K562 (cell line): ENCODE measurements around the gene ITPR3. TPM values are rescaled to one million over a fixed set of nuclear protein-coding genes. Genes with fewer than 3 reads are reported as not detected.

Source experiments
- ATAC-seq: fragments of 200-7000 bp; cut with Tn5 transposase; 3 replicates; pipeline ENCODE4 v1.9.1; 2020; ENCODE audit warnings: moderate library complexity
- BruUV-seq: library from RNA; stranded (reverse); fragments of 400-500 nt; replicated peaks from 2 replicates; lab custom pipeline; 2021; lab: Mats Ljungman, UMichigan
- CTCF ChIA-PET: fragments of 300-600 bp; formaldehyde crosslinking; extraction: SDS; loops from one replicate; lab custom pipeline; 2021; ENCODE audit warnings: low intra/inter-chr PET ratio; lab: Yijun Ruan, JAX
- POLR2A ChIA-PET: fragments of 300-600, 350-650 bp; sonication (Branson Sonifier 250); formaldehyde crosslinking; extraction: SDS; loops from one replicate; lab custom pipeline; 2021; ENCODE audit warnings: antibody characterized with exemption, inconsistent platforms; lab: Yijun Ruan, JAX
- DNase-seq, 4 experiments: peaks; one replicate each; pipeline versions ENCODE4 v3.0.0 to v3.0.0-alpha.2; 2011 to 2018; ENCODE audit warnings: low spot score in 3 of 4, mixed read lengths in 3 of 4; ENCODE audit errors: extremely low read depth in 1 of 4
- FAIRE-seq: peaks from 2 replicates; lab custom pipeline; 2011; peaks lifted over from hg19 to GRCh38; lab: Jason Lieb, UNC
- H2AFZ ChIP-seq: 2 replicates; pipeline ENCODE4 v1.6.0; 2011; ENCODE audit warnings: low read depth, low read length, control low read depth, inconsistent platforms
- H3K27ac ChIP-seq: fragments of 200-600 bp; 3 replicates; pipeline ENCODE4 v1.8.0; 2011; ENCODE audit warnings: low read depth, mild to moderate bottlenecking, control low read depth, inconsistent platforms, low read length, moderate library complexity, mixed read lengths; ENCODE audit errors: extremely low read depth
- H3K27me3 ChIP-seq, 2 experiments: fragments of 300-600 bp in 1 of 2; 2 replicates in 1 of 2; 3 replicates in 1 of 2; pipeline versions ENCODE4 v1.6.0 to v1.8.0; 2011; ENCODE audit warnings: inconsistent platforms in 2 of 2, low read length in 2 of 2, mild to moderate bottlenecking in 1 of 2, mixed read lengths in 1 of 2, moderate library complexity in 1 of 2; ENCODE audit not compliant: control insufficient read depth in 2 of 2, insufficient read depth in 2 of 2
- H3K36me3 ChIP-seq: fragments of 300-600 bp; 3 replicates; pipeline ENCODE4 v1.8.0; 2011; ENCODE audit warnings: mild to moderate bottlenecking, low read length, inconsistent platforms; ENCODE audit not compliant: control insufficient read depth, insufficient read depth
- H3K4me1 ChIP-seq, 2 experiments: fragments of 200-600 bp in 1 of 2; replicated peaks in 1 of 2; 2 replicates in 1 of 2; 3 replicates in 1 of 2; pipeline versions ENCODE4 v1.5.1 to v1.8.0; 2011; ENCODE audit warnings: inconsistent platforms in 2 of 2, low read length in 2 of 2, mild to moderate bottlenecking in 1 of 2, mixed read lengths in 1 of 2, moderate library complexity in 1 of 2; ENCODE audit not compliant: control insufficient read depth in 2 of 2, insufficient read depth in 2 of 2
- H3K4me2 ChIP-seq: 2 replicates; pipeline ENCODE4 v1.6.1; 2011; ENCODE audit warnings: low read length, control low read depth, inconsistent platforms, mixed read lengths; ENCODE audit not compliant: insufficient read depth
- H3K4me3 ChIP-seq: fragments of 200-600 bp; sonication (generic), shearing (Covaris generic); 2 replicates; pipeline ENCODE4 v1.5.1; 2016; ENCODE audit warnings: control low read depth, inconsistent platforms
- H3K79me2 ChIP-seq: fragments of 200-600 bp; 3 replicates; pipeline ENCODE4 v1.8.0; 2011; ENCODE audit warnings: low read length, inconsistent platforms; ENCODE audit not compliant: control insufficient read depth, insufficient read depth
- H3K9ac ChIP-seq, 2 experiments: 2 replicates each; pipeline versions ENCODE4 v1.6.0 to v1.6.1; 2011; ENCODE audit warnings: low read depth in 2 of 2, low read length in 2 of 2, control low read depth in 1 of 2, inconsistent platforms in 1 of 2, mild to moderate bottlenecking in 1 of 2, mixed read lengths in 1 of 2; ENCODE audit not compliant: insufficient read depth in 1 of 2
- H3K9me1 ChIP-seq: one replicate; pipeline ENCODE4 v1.6.0; 2011; ENCODE audit warnings: inconsistent platforms, mild to moderate bottlenecking, low read length, moderate library complexity; ENCODE audit not compliant: control insufficient read depth, insufficient read depth
- H3K9me3 ChIP-seq: replicated peaks from 2 replicates; pipeline ENCODE4 v1.5.1; 2011; ENCODE audit warnings: low read depth, low read length, inconsistent platforms; ENCODE audit not compliant: control insufficient read depth, insufficient read depth
- H4K20me1 ChIP-seq: replicated peaks from 2 replicates; pipeline ENCODE4 v1.6.1; 2011; ENCODE audit warnings: low read length, inconsistent platforms, mixed read lengths; ENCODE audit not compliant: control insufficient read depth, insufficient read depth
- BRD9 ChIP-seq: fragments of 450-650 bp; IDR thresholded peaks from 2 replicates; pipeline ENCODE4 v1.6.1; 2018; ENCODE audit warnings: low read depth; ENCODE audit not compliant: partially characterized antibody
- MLLT1 ChIP-seq, 2 experiments: fragments of 450-650 bp; IDR thresholded peaks; 2 replicates each; pipeline ENCODE4 v1.6.1; 2016
- SIX5 ChIP-seq, 2 experiments: IDR thresholded peaks; 2 replicates each; pipeline ENCODE4 v1.6.1; 2011; ENCODE audit warnings: low read length in 2 of 2, borderline replicate concordance in 1 of 2, low read depth in 1 of 2, mild to moderate bottlenecking in 1 of 2, moderate library complexity in 1 of 2; ENCODE audit not compliant: insufficient read depth in 1 of 2
- YY1 ChIP-seq, 3 experiments: IDR thresholded peaks; 2 replicates each; pipeline ENCODE4 v1.6.1; 2011; ENCODE audit warnings: low read length in 2 of 3, mild to moderate bottlenecking in 2 of 3, moderate library complexity in 2 of 3, borderline replicate concordance in 1 of 3, control low read depth in 1 of 3, low read depth in 1 of 3; ENCODE audit not compliant: insufficient read depth in 3 of 3, insufficient replicate concordance in 2 of 3, control insufficient read depth in 1 of 3, insufficient read length in 1 of 3; ENCODE audit errors: extremely low read depth in 1 of 3
- ZNF134 ChIP-seq: fragments of 250-450 bp; sonication (Bioruptor Pico); conservative IDR thresholded peaks from 2 replicates; pipeline ENCODE4 v1.4.0; 2020
- WGBS: fragments of 100-300 bp; shearing (Covaris generic); methylation state at CpG from one replicate; pipeline ENCODE4 v1.1.6; 2016; ENCODE audit warnings: low coverage, mixed read lengths; ENCODE audit not compliant: insufficient coverage; ENCODE audit errors: missing lambda C conversion rate; 5-methylcytosine and 5-hydroxymethylcytosine counted together
- in situ Hi-C: fragments of 300-500 bp; cut with MboI; formaldehyde crosslinking; loops from 4 replicates; pipeline ENCODE4 v1.15.0; 2018; ENCODE audit warnings: inconsistent platforms, mixed read lengths
- intact Hi-C: fragments of 100-400 bp; cut with micrococcal nuclease; formaldehyde crosslinking; loops from 2 replicates; pipeline ENCODE4 v1.14.2; 2022
- polyA plus RNA-seq, 8 experiments: library from polyadenylated mRNA; depleted of rRNA in 4 of 8; stranded (reverse) in 5 of 8; unstranded in 3 of 8; fragments of >200 nt; fragmentation: Nextera tagmentation in 2 of 8; fragmentation: Illumina TruSeq in 1 of 8; extraction: Ambion mirVana in 2 of 8; extraction: Trizol in 1 of 8; gene quantifications; 2 replicates each; pipeline versions ENCODE4 v1.2.1 to v1.2.3, GENCODE V29; 2011 to 2014; ENCODE audit warnings: inconsistent platforms in 1 of 8, missing spikeins in 1 of 8
- total RNA-seq, 7 experiments: library from RNA; depleted of rRNA in 6 of 7; stranded (reverse); fragments of >200 nt in 6 of 7; fragmentation: Illumina TruSeq in 2 of 7; extraction: Trizol in 2 of 7; gene quantifications; 2 replicates each; pipeline versions ENCODE4 v1.2.1 to v1.2.3, GENCODE V29; 2011 to 2021; ENCODE audit warnings: low replicate concordance in 1 of 7

Gene ITPR3
- total and polyA plus RNA-seq, 9 of the 15 experiments (the other 6 are each of a cell fraction or from before 2014, with no cell fraction given) = 0.39 to 35.7 (median 13.2) TPM

GRCh38 chr6:33636655-33637054 is 15.5 kb downstream of the ITPR3 start:
- in situ Hi-C loops (no loop called here), intact Hi-C loops (no loop called here)
- no peak overlapping the region for H3K4me3 ChIP-seq
- H3K79me2 ChIP-seq = peaks cover 21% of the 10 kb centered on the region
- H4K20me1 ChIP-seq = peaks cover 35% of the 10 kb centered on the region
- DNase-seq (no peak), ATAC-seq (no peak), FAIRE-seq (no peak)
- no peaks in the 10 kb centered on the region for H3K9me3 ChIP-seq
- peaks cover 18% of the 10 kb centered on the region; the same call in 2 of the 3 replicates for H3K36me3 ChIP-seq
- ChIA-PET CTCF (no interaction called here), POLR2A (interaction anchor here (1.1 kb wide), 1 partner anchor 15 kb away, joined by 3 read pairs; no protein-coding TSS in a partner anchor)
- H2AFZ ChIP-seq = no peak overlapping the region
- H3K4me2 ChIP-seq = no peak overlapping the region
- H3K9ac ChIP-seq = peak overlapping the region in 1 of 2 experiments; percentile 56; a peak in 1 of 4 replicates
- H3K27me3 ChIP-seq = no peaks in the 10 kb centered on the region
- no peak overlapping the region for H3K27ac ChIP-seq
- WGBS = 73% methylated on average over 11 of the region's 11 CpGs
- TF ChIP-seq ZNF134 (CRISPR knock-in tag) (peak; percentile 65; the same call in 1 of the 2 replicates), SIX5 (IDR thresholded peaks at IDR 0.05; ENCODE audit: borderline replicate concordance in 1 of 2, insufficient read depth in 1 of 2, low read depth in 1 of 2, low read length in 2 of 2) (no peak), YY1 (IDR thresholded peaks at IDR 0.05; ENCODE audit: borderline replicate concordance in 1 of 3, control insufficient read depth in 1 of 3, extremely low read depth in 1 of 3, insufficient read depth in 3 of 3, insufficient read length in 1 of 3, insufficient replicate concordance in 2 of 3, low read depth in 1 of 3, low read length in 2 of 3) (peak in 1 of 3 experiments; percentile 9)
- BruUV-seq = no TSS peak
- peaks cover 17 to 35% of the 10 kb centered on the region in 2 experiments; a peak in 4 of 5 replicates for H3K4me1 ChIP-seq
- peaks cover 19% of the 10 kb centered on the region for H3K9me1 ChIP-seq

GRCh38 chr6:33638556-33638955 is 17.4 kb downstream of the ITPR3 start:
- ChIA-PET POLR2A (interaction anchor here (0.6 kb wide), 1 partner anchor 29 kb away, joined by 3 read pairs; no protein-coding TSS in a partner anchor), CTCF (no interaction called here)
- no peak overlapping the region for H3K9ac ChIP-seq
- in situ Hi-C loops = no loop called here
- no peak for DNase-seq
- H3K79me2 ChIP-seq = peaks cover 10% of the 10 kb centered on the region
- intact Hi-C loops = no loop called here
- H3K27ac ChIP-seq = no peak overlapping the region
- no TSS peak for BruUV-seq
- no peaks in the 10 kb centered on the region for H3K27me3 ChIP-seq
- H3K36me3 ChIP-seq = peaks cover 28% of the 10 kb centered on the region; the same call in 2 of the 3 replicates
- H3K4me2 ChIP-seq = no peak overlapping the region
- H3K4me1 ChIP-seq = peaks cover 5 to 32% of the 10 kb centered on the region in 2 experiments; a peak in 4 of 5 replicates
- H4K20me1 ChIP-seq = peaks cover 23% of the 10 kb centered on the region
- peaks cover 8% of the 10 kb centered on the region for H3K9me1 ChIP-seq
- 84% methylated on average over 3 of the region's 3 CpGs for WGBS
- ATAC-seq = no peak
- no peak overlapping the region for H2AFZ ChIP-seq
- FAIRE-seq = no peak
- no peaks in the 10 kb centered on the region for H3K9me3 ChIP-seq
- no peak overlapping the region for H3K4me3 ChIP-seq
- TF ChIP-seq BRD9 (no peak), MLLT1 (IDR thresholded peaks at IDR 0.05) (no peak)
